ENCODE data around the gene TEX53.

Gene TEX53

GRCh38 chr9:114682846-114683245, 25.2 kb upstream of the TEX53 start:
- TF ChIP-seq, protein P1, sequence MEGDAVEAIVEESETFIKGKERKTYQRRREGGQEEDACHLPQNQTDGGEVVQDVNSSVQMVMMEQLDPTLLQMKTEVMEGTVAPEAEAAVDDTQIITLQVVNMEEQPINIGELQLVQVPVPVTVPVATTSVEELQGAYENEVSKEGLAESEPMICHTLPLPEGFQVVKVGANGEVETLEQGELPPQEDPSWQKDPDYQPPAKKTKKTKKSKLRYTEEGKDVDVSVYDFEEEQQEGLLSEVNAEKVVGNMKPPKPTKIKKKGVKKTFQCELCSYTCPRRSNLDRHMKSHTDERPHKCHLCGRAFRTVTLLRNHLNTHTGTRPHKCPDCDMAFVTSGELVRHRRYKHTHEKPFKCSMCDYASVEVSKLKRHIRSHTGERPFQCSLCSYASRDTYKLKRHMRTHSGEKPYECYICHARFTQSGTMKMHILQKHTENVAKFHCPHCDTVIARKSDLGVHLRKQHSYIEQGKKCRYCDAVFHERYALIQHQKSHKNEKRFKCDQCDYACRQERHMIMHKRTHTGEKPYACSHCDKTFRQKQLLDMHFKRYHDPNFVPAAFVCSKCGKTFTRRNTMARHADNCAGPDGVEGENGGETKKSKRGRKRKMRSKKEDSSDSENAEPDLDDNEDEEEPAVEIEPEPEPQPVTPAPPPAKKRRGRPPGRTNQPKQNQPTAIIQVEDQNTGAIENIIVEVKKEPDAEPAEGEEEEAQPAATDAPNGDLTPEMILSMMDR (IDR thresholded peaks at IDR 0.05; ENCODE audit: control extremely low read depth, extremely low read depth, low read depth, missing control alignments): no peak
- POLR2A ChIA-PET: no interaction called here
- DNase-seq (ENCODE audit: extremely low spot score): no peak

DNA sequence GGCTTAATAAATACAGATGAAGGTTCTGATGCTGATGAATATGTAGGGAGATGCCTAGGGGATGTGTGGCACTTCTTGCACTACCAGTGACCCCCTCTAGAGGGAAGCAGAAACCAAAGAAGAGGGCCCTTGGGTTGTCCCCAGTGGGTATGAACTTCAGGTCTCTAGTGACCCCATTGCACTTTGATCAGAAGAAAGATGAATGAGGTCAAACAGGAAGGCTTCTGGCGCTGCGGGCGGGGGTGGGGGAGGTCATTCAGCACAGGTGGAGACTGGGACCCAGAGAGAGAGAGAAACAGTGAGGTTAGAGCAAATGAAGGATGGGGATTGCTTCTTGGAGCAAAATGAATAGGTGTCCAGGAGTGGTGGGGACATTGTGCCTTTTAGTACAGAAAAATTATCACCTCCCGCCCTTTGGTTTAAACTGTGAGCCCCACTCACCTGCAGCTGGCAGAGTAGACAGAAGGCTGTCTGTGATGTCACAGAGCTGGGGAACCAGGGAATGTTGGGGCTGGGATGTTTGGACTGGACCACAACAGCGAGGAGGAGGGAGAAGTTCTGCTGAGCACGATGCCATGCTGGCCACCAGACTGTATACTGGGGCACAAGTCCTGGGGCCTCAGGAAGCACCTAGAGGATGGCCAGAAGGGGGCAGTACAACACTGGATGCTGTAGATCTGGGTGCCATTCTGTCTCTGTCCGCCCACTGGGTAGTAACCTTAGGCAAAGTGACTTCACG, 24.2 kb upstream of the TEX53 start, which contains the start of gene TEX48:
Gene TEX48 (minus strand): TSS at position 599 of the 739 bp plus-strand sequence. CDS start 10,469 bp downstream, outside the sequence.
- ChIA-PET CTCF (interaction anchor here (0.7 to 6.2 kb wide), 71 partner anchors 10 to 1956 kb away, joined by 3 to 75 read pairs (median 5); no protein-coding TSS in a partner anchor), POLR2A (no interaction called here)
- DNase-seq (ENCODE audit: extremely low spot score): peak; percentile 73
- TF ChIP-seq, protein P1 (IDR thresholded peaks at IDR 0.05; ENCODE audit: control extremely low read depth, extremely low read depth, low read depth, missing control alignments): peak; percentile 87

More at GRCh38 chr9:114682846-114683245, 25.2 kb upstream of the TEX53 start:
- CTCF ChIA-PET: interaction anchor here (0.6 to 6.2 kb wide), 20 partner anchors 9 to 552 kb away, joined by 3 to 75 read pairs (median 11); no protein-coding TSS in a partner anchor

DNA sequence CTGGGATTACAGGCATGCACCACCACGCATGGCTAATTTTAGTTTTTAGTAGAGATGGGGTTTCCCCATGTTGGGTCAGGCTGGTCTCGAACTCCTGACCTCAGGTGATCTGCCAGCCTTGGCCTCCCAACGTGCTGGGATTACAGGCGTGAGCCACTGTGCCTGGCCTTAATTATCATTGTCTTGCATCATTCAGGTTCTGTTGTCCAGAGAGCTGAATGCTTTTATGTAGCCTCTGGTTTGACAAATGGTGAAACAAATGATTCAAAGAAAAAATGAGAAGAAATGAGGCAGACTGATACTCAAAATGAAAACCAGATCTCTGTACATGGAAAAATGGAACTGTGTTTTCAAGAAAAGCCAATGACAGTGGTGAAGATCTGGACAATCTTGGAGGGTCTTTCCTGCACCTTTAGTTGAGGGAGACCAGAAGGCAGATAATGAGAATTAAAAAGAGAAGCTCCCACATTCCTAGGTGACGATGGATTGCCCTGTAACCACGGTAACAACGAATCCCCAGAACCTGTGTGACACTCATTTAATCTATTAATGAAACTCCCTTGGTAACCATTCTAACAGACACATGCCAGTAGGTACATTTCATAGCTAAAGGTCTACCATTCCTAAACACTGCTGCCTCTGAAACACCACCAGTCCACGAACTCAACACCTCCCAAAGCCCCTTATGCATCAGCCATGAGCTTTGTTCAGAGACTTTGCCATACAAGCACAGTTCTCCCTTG, 22.8 kb upstream of the TEX53 start:
- DNase-seq (ENCODE audit: extremely low spot score): no peak

GRCh38 chr9:114678795-114679194, 21.2 kb upstream of the TEX53 start:
- TF ChIP-seq, protein P1 (IDR thresholded peaks at IDR 0.05; ENCODE audit: control extremely low read depth, extremely low read depth, low read depth, missing control alignments): no peak
- DNase-seq (ENCODE audit: extremely low spot score): no peak
- ChIA-PET CTCF (interaction anchor here (0.9 to 6.2 kb wide), 5 partner anchors 26 to 338 kb away, joined by 3 to 75 read pairs (median 3); no protein-coding TSS in a partner anchor), POLR2A (no interaction called here)

More for the DNA sequence above, 22.8 kb upstream of the TEX53 start:
- CTCF ChIA-PET: interaction anchor here (0.6 to 6.2 kb wide), 82 partner anchors 9 to 844 kb away, joined by 3 to 75 read pairs (median 4); partner anchors contain the start of gene TEX53
- TF ChIP-seq, protein P1 (IDR thresholded peaks at IDR 0.05; ENCODE audit: control extremely low read depth, extremely low read depth, low read depth, missing control alignments): no peak
- POLR2A ChIA-PET: interaction anchor here (0.6 kb wide), 1 partner anchor 311 kb away, joined by 4 read pairs; no protein-coding TSS in a partner anchor

GRCh38 chr9:114678130-114678529, 20.5 kb upstream of the TEX53 start:
- TF ChIP-seq, protein P1 (IDR thresholded peaks at IDR 0.05; ENCODE audit: control extremely low read depth, extremely low read depth, low read depth, missing control alignments): no peak
- ChIA-PET POLR2A (no interaction called here), CTCF (interaction anchor here (1.1 to 6.2 kb wide), 2 partner anchors 25 to 339 kb away, joined by 3 to 75 read pairs; no protein-coding TSS in a partner anchor)
- DNase-seq (ENCODE audit: extremely low spot score): no peak

- ChIA-PET CTCF (interaction anchor here (0.9 to 6.2 kb wide), 5 partner anchors 32 to 340 kb away, joined by 3 to 75 read pairs (median 3); no protein-coding TSS in a partner anchor), POLR2A (no interaction called here)
- DNase-seq (ENCODE audit: extremely low spot score): no peak
- TF ChIP-seq, protein P1 (IDR thresholded peaks at IDR 0.05; ENCODE audit: control extremely low read depth, extremely low read depth, low read depth, missing control alignments): no peak
These were observed 19.8 kb upstream of the TEX53 start for GRCh38 chr9:114677418-114677817.

Measured in GM10248 (cell line).